ENCODE measurements around the gene URM1. TPM values are rescaled to one million over a fixed set of nuclear protein-coding genes. Genes with fewer than 3 reads are reported as not detected.

URM1 gene
- total RNA-seq, 4 donors from 2014 or later: 24.9 to 47.7 (median 42.4) TPM

- Histone ChIP-seq H3K36me3 (peaks cover 0 to 2% (median 0%) of the 10 kb centered on the region in 3 donors), H3K4me1 (peaks cover 0 to 27% (median 4%) of the 10 kb centered on the region in 4 donors), H3K27me3 (no peaks in the 10 kb centered on the region), H3K9me3 (no peaks in the 10 kb centered on the region), H3K4me3 (no peak overlapping the region), H3K27ac (no peak overlapping the region)
- TF ChIP-seq, protein P1, sequence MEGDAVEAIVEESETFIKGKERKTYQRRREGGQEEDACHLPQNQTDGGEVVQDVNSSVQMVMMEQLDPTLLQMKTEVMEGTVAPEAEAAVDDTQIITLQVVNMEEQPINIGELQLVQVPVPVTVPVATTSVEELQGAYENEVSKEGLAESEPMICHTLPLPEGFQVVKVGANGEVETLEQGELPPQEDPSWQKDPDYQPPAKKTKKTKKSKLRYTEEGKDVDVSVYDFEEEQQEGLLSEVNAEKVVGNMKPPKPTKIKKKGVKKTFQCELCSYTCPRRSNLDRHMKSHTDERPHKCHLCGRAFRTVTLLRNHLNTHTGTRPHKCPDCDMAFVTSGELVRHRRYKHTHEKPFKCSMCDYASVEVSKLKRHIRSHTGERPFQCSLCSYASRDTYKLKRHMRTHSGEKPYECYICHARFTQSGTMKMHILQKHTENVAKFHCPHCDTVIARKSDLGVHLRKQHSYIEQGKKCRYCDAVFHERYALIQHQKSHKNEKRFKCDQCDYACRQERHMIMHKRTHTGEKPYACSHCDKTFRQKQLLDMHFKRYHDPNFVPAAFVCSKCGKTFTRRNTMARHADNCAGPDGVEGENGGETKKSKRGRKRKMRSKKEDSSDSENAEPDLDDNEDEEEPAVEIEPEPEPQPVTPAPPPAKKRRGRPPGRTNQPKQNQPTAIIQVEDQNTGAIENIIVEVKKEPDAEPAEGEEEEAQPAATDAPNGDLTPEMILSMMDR (IDR thresholded peaks at IDR 0.05): no peak
- TF ChIP-seq POLR2A (IDR thresholded peaks at IDR 0.05): no peak
- DNase-seq: no peak
These were observed 1.6 kb downstream of the URM1 start for GRCh38 chr9:128372784-128373183.

- H3K4me1 ChIP-seq: peaks cover 0 to 27% (median 4%) of the 10 kb centered on the region in 4 donors
- H3K27ac ChIP-seq: no peak overlapping the region
- peaks cover 0 to 16% (median 0%) of the 10 kb centered on the region in 3 donors for H3K36me3 ChIP-seq
- DNase-seq: no peak
- no peak overlapping the region for H3K4me3 ChIP-seq
- TF ChIP-seq, protein P1 (IDR thresholded peaks at IDR 0.05): no peak
- TF ChIP-seq POLR2A (IDR thresholded peaks at IDR 0.05): no peak
- no peaks in the 10 kb centered on the region for H3K27me3 ChIP-seq
- H3K9me3 ChIP-seq: no peaks in the 10 kb centered on the region
These were observed 3.1 kb downstream of the URM1 start for GRCh38 chr9:128374221-128374675.

GRCh38 chr9:128375865-128376264 lies 4.7 kb downstream of the URM1 start:
- H3K4me1 ChIP-seq: peaks cover 0 to 19% (median 4%) of the 10 kb centered on the region in 4 donors
- H3K36me3 ChIP-seq: peaks cover 0 to 25% (median 0%) of the 10 kb centered on the region in 3 donors
- DNase-seq: no peak
- no peaks in the 10 kb centered on the region for H3K27me3 ChIP-seq
- H3K4me3 ChIP-seq: no peak overlapping the region
- no peak overlapping the region for H3K27ac ChIP-seq
- TF ChIP-seq, protein P1 (IDR thresholded peaks at IDR 0.05): no peak
- no peaks in the 10 kb centered on the region for H3K9me3 ChIP-seq

DNA sequence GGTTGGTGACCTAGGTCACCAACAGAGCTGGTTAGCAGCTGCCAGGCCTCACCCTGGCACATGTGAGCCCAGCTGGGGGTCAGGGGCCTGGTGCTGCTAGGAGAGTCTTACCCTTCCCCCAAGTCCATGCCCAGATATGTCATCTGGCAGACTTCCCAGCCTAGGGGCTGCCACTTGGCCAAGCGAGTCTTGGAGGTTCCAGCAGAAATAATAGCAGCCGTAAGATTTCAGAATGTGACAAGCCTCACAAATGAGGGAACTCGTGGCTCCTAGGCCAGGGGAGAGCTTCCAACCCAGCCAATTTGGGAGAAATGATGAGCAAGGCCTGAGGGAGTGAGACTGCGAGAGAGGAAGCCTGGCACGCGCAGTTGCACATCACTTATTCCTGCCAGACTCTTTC lies 11.1 kb downstream of the URM1 start:
- Histone ChIP-seq H3K36me3 (peaks cover 0 to 67% (median 0%) of the 10 kb centered on the region in 3 donors), H3K27me3 (no peaks in the 10 kb centered on the region), H3K4me3 (no peak overlapping the region), H3K4me1 (no peaks in the 10 kb centered on the region), H3K9me3 (no peaks in the 10 kb centered on the region), H3K27ac (no peak overlapping the region)
- no peak for DNase-seq
- TF ChIP-seq POLR2A (IDR thresholded peaks at IDR 0.05): no peak
- TF ChIP-seq, protein P1 (IDR thresholded peaks at IDR 0.05): no peak

DNA sequence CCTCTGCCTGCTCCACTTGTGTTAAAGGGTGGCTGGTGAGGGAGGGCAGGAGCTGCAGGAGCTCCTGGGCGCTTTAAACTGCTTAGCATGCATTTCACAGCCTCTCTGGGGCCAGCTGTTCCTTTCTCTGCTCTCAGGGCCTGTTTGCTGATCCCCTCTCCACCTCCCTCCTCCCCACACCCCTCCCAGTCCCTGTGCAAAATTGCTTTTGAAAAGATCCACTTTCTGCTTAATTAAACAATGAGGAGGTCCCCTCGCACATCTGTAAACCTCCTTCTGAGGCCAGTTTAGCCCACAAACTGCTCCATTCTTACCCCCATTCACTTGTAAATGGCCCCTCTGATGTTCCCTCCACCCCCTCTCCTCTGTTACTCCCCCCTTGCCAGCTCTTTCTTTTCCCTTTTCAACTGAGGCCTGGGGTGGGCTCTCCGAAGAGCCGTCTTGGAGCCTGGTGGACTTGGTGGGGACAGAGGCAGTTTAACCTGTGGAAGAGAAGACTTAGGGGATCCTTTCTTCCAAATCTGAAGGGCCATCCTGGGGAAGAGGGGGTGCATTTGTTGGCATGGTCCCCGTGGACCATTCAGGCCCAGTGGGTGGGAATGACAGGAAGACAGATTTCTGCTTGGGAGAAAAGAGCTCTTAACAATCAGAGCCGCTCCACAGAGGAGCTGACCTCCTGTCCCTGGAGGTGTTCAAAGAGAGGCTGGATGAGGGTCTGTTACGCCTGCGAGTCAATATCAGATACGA lies 12.0 kb downstream of the URM1 start:
- H3K27me3 ChIP-seq: no peaks in the 10 kb centered on the region
- no peak overlapping the region for H3K4me3 ChIP-seq
- peaks cover 0 to 70% (median 0%) of the 10 kb centered on the region in 3 donors for H3K36me3 ChIP-seq
- no peak for DNase-seq
- H3K27ac ChIP-seq: no peak overlapping the region
- no peaks in the 10 kb centered on the region for H3K4me1 ChIP-seq
- no peaks in the 10 kb centered on the region for H3K9me3 ChIP-seq
- TF ChIP-seq, protein P1 (IDR thresholded peaks at IDR 0.05): no peak
- TF ChIP-seq POLR2A (IDR thresholded peaks at IDR 0.05): no peak
